GM19025 (cell line): ENCODE measurements around the gene GOLGA2.

Source experiments
- ATAC-seq: cut with Tn5 transposase; IDR thresholded peaks from one replicate; pipeline ENCODE4 v1.9.1; 2021; ENCODE audit warnings: mild to moderate bottlenecking, low read depth, moderate library complexity; ENCODE audit not compliant: unreplicated experiment

GOLGA2 gene

DNA sequence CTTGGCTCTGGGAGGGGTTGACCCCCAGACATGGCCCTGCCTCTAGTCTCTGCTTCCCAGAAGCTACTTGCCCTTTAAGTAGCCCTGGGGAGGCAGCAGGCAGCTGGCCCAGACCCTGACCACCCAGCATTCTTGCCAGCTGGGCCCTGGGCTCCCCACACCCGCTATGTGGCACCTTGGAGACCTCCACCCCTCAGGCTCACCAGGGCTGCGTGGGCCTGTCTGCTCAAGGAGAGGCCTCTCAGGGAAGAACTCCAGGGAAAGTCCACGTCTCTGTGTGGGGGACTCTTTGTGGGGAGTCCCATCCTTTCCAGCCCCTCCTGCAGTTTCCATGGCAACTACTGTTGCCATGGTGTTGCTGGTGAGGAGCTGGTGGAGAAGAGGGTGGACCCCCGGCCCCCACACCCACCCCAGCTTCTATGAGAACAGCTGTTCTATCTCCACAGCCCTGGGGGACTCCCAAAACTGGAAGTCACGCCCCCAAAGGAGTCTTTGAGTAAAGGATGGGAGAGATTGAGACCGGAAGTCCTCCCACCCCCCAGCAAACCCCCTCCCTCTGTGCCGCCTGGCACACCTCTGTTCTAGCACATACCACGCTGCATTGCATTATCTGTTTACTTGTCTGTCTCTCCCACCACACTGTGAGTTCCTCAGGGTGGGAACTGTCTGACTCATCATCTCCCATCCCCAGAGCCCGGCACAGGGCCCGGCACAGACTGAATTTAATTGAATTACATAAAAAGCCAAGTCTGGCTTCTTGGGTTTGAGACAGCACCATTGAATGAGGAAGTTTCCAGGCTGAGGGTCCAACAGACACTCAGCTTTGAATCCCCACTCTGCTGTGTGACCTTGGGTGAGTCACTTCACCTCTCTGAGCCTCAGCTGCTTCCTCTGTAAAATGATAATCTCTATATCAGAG, 60.1 kb downstream of the GOLGA2 start:
- no peak for ATAC-seq

DNA sequence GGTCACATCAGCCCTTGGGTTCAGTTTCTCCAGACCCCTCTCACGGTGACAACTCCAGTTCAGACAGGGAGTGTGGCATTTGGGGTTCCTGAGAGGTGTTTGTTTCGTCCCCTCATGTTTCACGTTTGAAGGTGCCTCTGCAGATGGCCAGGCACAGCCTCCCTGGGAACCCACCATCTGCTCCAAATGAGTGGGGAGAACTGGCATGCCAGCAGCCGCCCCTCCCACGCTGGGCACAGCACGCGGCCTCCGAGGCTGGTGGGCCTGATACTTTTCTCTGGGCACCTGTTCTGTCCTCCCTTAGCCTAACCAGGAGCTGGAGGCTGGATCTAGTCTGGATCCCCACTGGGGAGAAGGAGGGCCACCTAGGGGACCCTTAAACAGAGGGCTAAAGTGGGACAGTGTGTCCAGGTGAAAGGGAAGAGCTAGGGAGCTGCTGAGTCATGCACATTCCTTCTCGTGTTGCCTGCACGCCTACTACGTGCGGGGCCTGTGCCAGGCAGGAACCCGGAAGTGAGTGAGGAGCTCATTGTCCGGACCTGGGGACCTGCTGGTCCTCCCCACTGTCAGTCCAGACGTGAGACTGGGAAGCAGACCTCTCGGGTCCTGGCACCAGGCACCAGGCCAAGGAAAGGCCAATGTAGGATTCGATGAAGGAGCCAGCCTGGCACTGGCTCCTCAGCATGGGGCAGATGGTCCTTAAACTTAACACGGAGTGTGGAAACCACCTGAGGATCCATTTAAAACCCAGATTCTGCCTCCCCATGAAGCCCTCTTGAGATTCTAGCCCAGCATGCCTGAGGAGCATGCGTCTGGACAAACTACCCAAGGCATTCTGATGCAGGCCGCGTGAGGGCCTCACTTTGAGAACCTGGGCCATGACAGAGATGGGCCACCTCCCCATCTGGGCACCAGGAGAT, 61.0 kb downstream of the GOLGA2 start:
- no peak for ATAC-seq

- ATAC-seq: no peak
These were observed 61.9 kb downstream of the GOLGA2 start for GRCh38 chr9:128213746-128214497.

DNA sequence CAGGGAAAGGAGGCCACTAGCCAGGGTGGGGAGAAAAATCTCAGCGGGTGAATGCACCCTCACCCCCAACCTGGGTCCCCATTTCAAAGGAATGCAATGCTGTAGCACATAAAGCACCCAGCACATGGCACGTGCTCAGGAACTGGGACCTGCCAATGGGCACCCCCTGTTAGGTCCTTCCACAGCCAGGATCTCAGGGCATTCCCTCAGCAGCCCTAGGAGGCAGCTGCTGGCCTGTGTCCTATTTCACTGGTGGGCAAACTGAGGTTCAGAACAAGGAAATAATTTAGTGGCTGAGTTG, 63.9 kb downstream of the GOLGA2 start:
- no peak for ATAC-seq

DNA sequence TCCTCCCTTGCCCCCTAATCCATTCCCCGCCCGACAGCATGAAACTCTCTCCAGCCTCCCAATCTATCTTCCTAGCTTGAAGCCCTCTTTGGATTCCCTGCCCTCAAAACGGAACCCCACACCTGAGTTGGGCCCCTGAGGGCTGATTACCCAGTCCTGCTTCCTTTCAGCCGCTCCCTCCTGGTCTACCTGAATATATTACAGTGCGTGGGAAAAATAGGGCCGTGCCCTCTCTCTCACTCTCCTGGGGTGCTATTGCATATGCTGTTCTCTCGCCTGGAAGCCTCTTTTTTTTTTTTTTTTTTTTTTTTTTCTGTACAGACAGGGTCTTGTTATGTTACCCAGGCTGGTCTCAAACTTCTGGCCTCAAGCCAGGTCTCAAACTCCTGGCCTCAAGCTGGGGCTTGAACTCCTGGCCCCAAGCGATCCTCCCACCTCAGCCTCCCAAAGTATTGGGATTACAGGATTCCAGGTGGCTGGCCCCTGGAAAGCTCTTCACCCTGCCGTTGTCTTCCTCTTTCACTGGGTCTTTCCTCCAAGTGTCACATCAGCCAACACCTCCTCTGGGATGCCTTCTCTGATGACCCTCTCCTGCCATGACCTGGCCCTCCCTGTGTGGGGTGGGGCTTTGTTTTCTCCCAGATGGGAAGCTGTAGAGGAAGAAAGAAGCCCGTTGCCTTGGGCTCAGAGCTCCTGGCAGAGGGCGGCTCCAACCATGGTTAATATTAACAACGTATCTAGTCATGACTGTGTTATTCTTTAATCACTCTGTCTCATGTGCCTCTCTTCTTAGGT, 64.4 kb downstream of the GOLGA2 start:
- no peak for ATAC-seq

- no peak for ATAC-seq
These were observed 66.7 kb downstream of the GOLGA2 start for GRCh38 chr9:128208946-128209669.

DNA sequence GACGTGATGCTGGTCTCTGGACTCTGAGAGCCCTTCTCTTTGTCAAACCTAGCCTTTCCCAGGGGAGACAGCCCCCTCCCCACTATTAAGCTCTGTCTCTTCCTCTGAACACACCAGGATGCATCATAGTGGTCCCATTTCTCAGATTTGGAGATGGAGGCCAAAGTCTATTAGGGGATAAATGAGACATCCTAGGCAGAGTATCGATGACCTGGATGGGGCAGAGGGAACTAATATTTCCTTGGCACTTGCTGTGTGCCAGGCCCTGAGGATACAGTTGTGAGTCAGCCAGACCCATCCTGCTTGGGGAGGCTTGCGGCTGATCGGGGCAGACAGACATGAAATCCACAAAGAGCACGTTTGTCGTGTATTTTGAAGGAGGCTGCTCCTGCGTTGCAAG, 67.4 kb downstream of the GOLGA2 start:
- no peak for ATAC-seq

DNA sequence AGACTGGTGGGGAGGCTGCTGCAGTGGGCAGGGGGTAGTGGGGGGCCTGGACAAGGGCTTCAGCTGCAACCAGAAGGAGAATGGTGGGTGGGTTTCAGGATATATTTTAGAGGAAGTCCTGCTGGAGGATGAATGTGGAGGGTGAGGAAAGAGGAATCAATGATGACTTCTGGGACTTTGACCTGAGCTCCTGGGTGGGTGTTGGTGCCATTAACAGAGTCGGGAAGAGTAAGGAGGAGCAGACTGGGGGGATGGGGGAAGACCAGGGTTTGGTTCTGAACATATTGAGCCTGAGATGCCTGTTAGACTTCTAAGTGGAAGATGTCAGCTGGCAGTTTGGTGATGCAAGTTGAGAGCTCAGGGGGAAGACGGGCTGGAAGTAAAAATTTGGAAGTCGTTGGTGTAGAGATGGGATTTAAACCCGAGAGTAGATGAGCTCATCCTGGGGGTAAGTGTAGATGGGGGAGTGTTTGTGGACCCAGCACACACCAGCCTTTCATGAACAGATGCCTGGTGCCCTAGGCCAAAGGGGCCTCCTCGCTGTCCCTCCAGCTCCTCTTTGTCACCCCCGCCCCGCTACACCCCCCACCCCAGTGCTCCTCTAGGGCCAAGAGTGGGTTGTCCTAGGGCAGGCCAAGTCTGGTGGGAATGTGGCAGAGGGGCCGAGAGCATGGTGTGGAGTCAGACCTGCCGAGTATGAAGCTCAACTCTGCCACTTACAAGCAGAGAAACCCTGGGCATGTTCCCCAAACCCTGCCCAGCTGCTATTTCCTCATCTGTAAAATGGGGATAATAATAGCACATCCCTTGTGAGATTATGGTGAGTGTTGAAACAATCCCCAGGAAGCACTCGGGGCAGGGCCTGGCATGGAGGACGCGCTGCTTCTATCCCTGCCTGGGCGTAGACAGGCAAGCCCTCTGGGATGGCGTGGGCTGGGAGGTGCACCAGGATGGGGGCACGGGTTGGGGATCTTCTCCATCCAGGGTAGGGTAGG, 68.6 kb downstream of the GOLGA2 start:
- no peak for ATAC-seq

DNA sequence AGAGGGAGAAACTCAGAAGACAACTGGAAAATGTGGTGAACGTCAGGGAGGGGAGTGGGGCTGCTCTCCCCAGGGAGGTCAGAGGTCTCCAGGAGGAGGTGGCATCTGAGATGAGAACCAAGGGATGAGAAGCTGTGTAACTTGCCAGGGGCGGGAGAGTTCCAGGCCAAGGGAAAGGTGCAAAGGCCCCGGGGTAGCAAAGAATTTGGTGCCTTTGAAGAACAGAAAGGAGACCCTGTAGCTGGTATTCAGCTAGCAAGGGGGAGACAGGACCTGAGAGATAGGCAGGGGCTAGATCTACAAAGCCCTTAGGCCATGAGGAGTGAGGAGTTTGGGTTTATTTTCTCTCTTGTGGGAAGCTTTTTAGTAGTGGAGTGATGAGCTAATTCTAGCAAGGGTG, 69.3 kb downstream of the GOLGA2 start:
- ATAC-seq: no peak
